H1 (cell line): ENCODE measurements around the gene SPOCK2. TPM values are rescaled to one million over a fixed set of nuclear protein-coding genes. Genes with fewer than 3 reads are reported as not detected.

Experiments used
- polyA plus RNA-seq, 7 experiments: library from polyadenylated mRNA; depleted of rRNA in 3 of 7; stranded (reverse) in 5 of 7; unstranded in 2 of 7; fragments of >200 nt in 5 of 7; fragments of 200-250 nt in 2 of 7; gene quantifications; 1 replicate in 5 of 7; 2 replicates in 1 of 7; 4 replicates in 1 of 7; pipeline versions ENCODE4 v1.2.1 to v1.2.3, GENCODE V29; 2011 to 2013; ENCODE audit warnings: missing spikeins in 2 of 7, mixed read lengths in 2 of 7
- total RNA-seq: library from RNA; stranded (reverse); fragmentation: NEBNext Ultra II Directional; extraction: Animal tissue kit (Norgen Biotek cat#: 25700); gene quantifications from 2 replicates; pipeline ENCODE4 v1.2.1, GENCODE V29; 2021

SPOCK2 gene
- total and polyA plus RNA-seq, 2 of the 8 experiments (the other 6 are each of a cell fraction or from before 2014, with no cell fraction given): 1.5 to 1.9 TPM

Other genes with a start within 250 kb of the SPOCK2 start
- gene PSAP, start 237.3 kb downstream of the SPOCK2 start, total RNA-seq: 386 and 388 TPM in 2 replicates
- 504 and 700 TPM in 2 replicates for gene PSAP, start 237.3 kb downstream of the SPOCK2 start, polyA plus RNA-seq (2011; rRNA removed)
- gene CHST3, start 124.2 kb downstream of the SPOCK2 start, total RNA-seq: 5.7 and 5.8 TPM in 2 replicates
- gene CHST3, start 124.2 kb downstream of the SPOCK2 start, polyA plus RNA-seq (2011; rRNA removed): 2.0 and 2.4 TPM in 2 replicates
- 56.2 and 57.4 TPM in 2 replicates for gene ANAPC16, start 127.5 kb upstream of the SPOCK2 start, total RNA-seq
- 33.6 and 53.1 TPM in 2 replicates for gene ANAPC16, start 127.5 kb upstream of the SPOCK2 start, polyA plus RNA-seq (2011; rRNA removed)
- gene ASCC1, start 127.7 kb upstream of the SPOCK2 start, total RNA-seq: 30.2 and 35.8 TPM in 2 replicates
- 13.7 and 25.6 TPM in 2 replicates for gene ASCC1, start 127.7 kb upstream of the SPOCK2 start, polyA plus RNA-seq (2011; rRNA removed)
- 42.1 and 47.4 TPM in 2 replicates for gene DDIT4, start 185.4 kb upstream of the SPOCK2 start, total RNA-seq
- gene DDIT4, start 185.4 kb upstream of the SPOCK2 start, polyA plus RNA-seq (2011; rRNA removed): 108 and 187 TPM in 2 replicates